Ramos (cell line): ENCODE measurements around the gene PITX1.

ENCODE experiments used
- in situ Hi-C: fragments of 300-500 bp; cut with MboI; formaldehyde crosslinking; loops from one replicate; pipeline ENCODE4 v1.14.3; 2022; ENCODE audit warnings: low sequenced_read_pairs; ENCODE audit not compliant: unreplicated experiment

Gene PITX1

DNA sequence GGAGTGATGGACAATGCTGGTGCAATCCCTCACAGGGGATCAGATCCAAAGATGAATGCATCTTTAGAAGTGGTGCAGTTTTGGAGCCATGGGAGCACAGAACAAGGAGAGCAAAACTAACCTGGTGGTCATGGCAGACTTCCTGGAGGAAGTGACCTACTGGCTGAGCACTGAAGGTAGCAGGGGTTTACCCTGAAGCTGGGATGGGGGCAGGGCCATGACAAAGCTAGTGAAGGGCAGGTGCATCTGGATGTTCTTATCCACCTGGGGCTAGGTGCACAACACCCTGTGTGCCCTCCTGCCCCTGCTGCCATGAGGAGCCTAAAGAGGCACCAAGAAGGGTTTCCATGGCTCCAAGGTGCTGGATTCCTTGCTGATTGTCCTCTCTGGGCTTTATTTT lies 11.5 kb upstream of the PITX1 start:
- in situ Hi-C loops, result no loop called here

DNA sequence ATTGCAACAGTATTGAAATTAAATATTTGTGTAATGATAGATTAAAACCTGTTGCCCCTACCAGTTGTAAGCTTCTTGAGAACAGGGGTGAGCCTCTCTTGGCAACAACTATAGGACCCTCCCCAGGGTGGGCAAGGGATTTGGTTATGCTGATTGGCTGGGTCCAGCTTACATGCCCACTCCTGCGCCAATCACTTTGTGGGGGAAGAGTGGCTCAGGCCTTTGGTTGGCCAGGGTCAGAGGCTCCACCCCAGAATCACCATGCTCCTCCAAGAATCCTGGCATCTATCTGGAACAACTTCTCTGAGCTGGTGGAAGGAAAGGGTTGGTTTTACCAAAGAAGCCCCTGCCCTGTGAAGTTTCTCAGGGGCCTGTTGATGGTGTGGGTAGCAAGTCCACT lies 8.6 kb upstream of the PITX1 start:
- in situ Hi-C loops, result no loop called here

- in situ Hi-C loops, result no loop called here
These were observed 7.7 kb upstream of the PITX1 start for GRCh38 chr5:135041726-135042125.

GRCh38 chr5:135041145-135041587 lies 7.1 kb upstream of the PITX1 start:
- in situ Hi-C loops, result no loop called here

- in situ Hi-C loops, result no loop called here
These were observed 6.5 kb upstream of the PITX1 start for GRCh38 chr5:135040333-135041144.

- in situ Hi-C loops, result no loop called here
These were observed 6.0 kb upstream of the PITX1 start for GRCh38 chr5:135040034-135040332.

- in situ Hi-C loops, result no loop called here
These were observed 5.4 kb upstream of the PITX1 start for GRCh38 chr5:135039271-135040033.

DNA sequence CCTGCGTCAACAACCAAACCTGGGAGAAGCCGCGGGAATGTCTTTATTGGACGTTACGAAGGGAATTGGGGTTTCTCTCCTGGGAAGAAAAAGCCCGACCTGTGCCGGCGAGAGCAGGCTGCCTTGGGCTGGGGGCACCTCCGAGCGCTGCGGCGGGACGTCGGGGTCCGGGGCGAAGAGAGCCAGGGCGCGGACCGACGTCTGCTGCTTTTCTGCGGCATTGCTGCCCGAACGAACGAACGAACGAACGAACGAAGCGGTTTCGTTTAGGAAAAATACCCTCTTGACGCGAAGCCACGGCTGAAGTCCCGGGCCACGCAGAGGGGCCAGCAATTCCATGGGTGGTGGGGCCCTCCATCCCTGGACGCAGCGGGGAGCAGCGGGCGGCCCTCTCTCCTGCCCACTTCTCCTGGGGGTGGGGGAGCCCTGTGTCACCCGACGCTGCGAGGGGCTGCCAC lies 4.8 kb upstream of the PITX1 start:
- in situ Hi-C loops, result no loop called here

GRCh38 chr5:135038205-135038812 lies 4.3 kb upstream of the PITX1 start:
- in situ Hi-C loops, result no loop called here

- in situ Hi-C loops, result no loop called here
These were observed 3.6 kb upstream of the PITX1 start for GRCh38 chr5:135037519-135038204.

DNA sequence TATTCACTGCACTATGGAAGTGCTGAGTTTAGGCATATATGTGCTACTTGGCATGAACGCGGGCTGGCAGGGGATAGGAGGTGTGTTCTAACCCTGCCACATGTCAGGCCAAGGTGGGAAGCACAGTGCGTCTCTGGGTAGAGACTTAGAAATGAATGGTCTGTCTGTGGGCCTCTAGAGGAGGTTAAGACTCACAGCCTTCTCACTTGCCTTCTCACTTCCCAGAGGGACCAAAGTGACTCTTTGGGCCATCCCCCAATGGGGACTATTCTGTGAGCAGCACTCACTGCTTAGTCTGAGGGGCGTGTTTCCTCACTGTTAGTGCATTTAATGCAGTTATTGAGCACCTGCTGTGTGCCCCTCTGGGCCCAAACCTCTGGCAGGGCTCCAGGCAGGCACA lies 2.4 kb upstream of the PITX1 start:
- in situ Hi-C loops, result no loop called here

DNA sequence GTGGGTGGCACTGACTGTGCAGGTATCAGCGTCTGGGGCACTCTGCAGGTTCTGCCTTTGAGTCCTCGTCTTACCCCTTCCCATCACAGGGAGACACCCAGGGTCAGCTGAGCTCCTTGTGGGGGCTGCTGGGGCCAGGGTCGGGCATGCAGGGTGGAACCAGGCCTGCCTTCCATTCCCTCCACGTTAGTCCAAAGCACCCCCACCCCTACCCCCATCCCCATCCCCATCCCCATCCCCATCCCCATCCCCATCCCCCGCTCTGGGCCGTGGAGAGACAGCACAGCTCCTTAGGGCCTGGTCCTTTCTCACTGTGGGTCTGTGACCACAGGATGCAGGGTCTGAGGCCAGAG lies 1.6 kb upstream of the PITX1 start:
- in situ Hi-C loops, result no loop called here

- in situ Hi-C loops, result no loop called here
These were observed 1.1 kb upstream of the PITX1 start for GRCh38 chr5:135034963-135035677.

DNA sequence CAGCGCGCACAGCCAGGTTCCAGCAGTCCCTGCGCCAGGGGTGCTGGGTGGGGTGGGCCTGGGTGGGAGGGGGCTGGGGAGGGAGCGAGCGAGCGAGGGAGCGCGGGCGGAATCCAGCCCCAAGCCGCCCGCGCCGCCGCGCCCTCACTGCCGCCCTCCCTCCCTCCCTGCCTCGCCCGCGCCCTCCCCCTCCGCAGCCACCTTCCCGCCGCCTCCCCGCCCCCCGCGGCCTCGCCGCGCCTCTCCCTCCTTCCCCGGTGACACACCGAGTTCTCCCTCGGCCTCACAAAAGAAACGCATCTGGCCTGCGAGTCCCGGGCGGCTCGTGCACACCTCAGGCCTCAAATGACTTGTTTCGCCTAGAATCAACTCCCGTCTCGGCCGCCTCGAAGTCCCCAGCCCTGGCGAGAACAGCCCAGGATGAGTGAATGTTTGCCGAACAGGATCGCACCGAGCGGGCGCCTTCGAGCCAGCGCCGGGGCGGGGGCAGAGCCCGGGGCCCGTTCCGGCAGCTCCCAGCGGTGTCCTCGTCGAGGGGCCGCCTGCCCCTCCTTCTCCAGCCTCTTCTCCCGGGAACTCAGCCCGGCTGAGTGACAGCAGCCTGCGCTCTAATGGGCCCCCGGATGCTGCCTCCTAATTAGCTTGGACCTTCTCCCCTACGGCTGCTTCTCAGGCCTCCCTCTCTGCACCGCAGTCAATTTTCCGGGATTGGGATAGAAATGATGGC lies 371 bp upstream of the PITX1 start:
- in situ Hi-C loops, result no loop called here

GRCh38 chr5:135032999-135033861 lies 798 bp downstream of the PITX1 start:
- in situ Hi-C loops, result no loop called here

- in situ Hi-C loops, result no loop called here
These were observed 1.4 kb downstream of the PITX1 start for GRCh38 chr5:135032695-135032998.

DNA sequence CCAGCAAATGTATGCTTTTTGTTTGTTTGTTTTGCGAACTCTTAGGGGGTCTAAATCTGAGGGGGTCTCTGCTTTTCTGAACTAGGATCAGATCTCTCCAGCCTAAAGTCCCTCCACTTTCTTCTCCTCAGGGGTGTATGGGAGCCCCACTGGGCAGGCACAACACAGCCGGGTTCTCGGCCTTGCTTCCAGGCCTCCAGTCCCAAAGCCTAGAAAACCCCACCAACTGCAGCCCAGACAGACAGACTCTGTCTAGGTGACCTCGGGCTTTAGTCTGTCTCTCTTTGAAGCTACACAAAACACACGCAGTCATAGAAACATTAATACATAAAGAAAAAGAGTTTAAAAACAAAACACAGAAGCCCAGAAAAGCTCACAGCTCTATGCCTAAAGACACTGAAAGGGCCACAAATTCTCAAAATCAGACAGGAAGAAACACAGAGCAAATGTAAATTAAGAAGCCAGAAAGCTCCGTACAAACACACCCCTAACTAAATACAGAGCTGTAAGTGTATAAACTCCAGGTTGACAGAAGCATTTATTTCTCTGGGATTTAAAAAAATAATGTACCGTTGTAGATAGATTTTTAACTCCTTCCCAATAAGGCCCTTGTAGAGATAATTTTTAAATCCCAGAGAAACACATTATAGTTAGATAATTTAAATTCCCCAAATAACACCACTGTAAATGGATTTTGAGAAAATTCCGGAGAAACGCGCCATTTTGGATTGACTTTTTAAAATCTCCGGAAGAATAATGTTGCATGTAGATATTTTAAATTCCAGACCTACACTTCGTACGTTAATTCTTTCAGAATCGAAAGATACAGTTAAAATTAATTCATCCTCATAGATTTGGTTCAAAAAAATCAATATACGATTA lies 2.0 kb downstream of the PITX1 start:
- in situ Hi-C loops, result no loop called here
